ENCODE measurements around the gene THTPA. TPM values are rescaled to one million over a fixed set of nuclear protein-coding genes. Genes with fewer than 3 reads are reported as not detected.

Gene THTPA
- total RNA-seq, 1 donor from 2014 or later = 37.2 TPM

- no peak for DNase-seq (ENCODE audit: low read depth)
- peak; percentile 77 for TF ChIP-seq CTCF (conservative IDR thresholded peaks at IDR 0.05; ENCODE audit: low read depth, low read length)
- H3K4me3 ChIP-seq (ENCODE audit: low read depth, low read length) = no peak overlapping the region
These were observed 16.6 kb upstream of the THTPA start for GRCh38 chr14:23539248-23540140.

GRCh38 chr14:23540141-23540469 lies 16.0 kb upstream of the THTPA start:
- TF ChIP-seq CTCF (conservative IDR thresholded peaks at IDR 0.05; ENCODE audit: low read depth, low read length) = no peak
- DNase-seq (ENCODE audit: low read depth) = no peak
- H3K4me3 ChIP-seq (ENCODE audit: low read depth, low read length) = no peak overlapping the region

DNA sequence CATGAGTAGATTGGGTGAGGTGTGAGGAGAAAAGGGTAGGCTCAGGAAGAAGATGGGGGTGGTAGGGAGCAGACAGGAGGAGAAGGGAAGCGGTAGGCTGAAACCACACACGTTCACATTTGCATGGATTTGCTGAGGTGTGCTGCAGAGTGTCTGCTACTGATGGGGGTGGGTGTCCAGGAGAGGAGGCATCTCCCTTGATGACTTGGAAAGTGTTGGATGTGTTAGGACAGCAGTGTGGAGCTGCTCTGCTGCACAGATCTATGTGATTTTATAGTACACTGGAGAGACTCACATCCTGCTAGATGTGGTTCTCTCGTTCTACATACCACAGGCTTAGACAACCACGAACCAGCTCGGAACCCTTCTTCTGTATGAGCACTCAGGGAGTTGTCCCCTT lies 13.8 kb upstream of the THTPA start:
- H3K4me3 ChIP-seq (ENCODE audit: low read depth, low read length) = no peak overlapping the region
- no peak for TF ChIP-seq CTCF (conservative IDR thresholded peaks at IDR 0.05; ENCODE audit: low read depth, low read length)
- no peak for DNase-seq (ENCODE audit: low read depth)

- TF ChIP-seq CTCF (conservative IDR thresholded peaks at IDR 0.05; ENCODE audit: low read depth, low read length) = no peak
- no peak overlapping the region for H3K4me3 ChIP-seq (ENCODE audit: low read depth, low read length)
- DNase-seq (ENCODE audit: low read depth) = no peak
These were observed 12.7 kb upstream of the THTPA start for GRCh38 chr14:23543403-23543802.

DNA sequence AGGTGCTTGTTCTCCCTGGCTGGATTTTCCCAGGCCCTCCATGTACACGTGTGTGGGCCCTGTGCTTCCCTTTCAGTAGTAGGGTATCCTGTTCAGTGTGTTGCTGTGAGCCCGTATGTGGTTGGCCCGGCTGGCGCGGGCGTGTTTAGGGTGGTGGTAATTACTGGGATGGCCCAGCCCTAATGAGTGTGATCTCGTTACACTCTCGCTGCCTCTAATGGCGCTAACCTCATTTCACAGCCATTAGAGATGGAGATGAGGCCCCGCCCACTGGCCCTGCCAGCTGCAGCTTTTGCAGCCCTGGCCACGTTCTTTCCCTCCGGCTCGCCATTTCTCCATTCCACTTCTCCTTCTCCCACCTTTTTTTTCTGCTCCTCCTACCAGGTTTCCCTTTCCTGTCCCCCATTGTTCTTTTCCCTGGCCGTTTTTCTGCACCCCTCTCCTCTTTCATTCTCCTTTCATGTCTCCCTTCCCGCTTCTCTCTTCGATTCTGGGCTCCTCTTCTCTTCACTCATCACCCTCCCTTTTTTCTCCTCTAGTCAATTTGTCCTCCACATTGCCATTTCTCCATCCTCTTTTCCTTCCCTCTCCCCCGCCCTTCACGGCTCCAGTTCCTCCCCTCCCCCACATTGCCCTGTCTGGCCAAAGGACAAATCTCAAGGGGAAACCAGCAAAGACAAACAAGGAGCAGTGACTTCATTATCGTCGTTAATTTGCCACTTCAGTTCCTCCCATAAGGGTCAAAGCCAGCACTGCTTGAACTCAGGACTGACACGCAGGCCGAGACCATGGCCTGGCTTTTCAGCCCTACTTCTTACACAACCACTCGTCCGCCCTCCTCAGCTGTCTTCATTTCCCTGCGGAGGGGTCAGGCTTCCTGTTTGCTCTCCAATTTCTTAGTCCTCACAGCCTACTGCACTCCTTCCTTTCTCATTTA lies 11.3 kb upstream of the THTPA start:
- no peak overlapping the region for H3K4me3 ChIP-seq (ENCODE audit: low read depth, low read length)
- no peak for TF ChIP-seq CTCF (conservative IDR thresholded peaks at IDR 0.05; ENCODE audit: low read depth, low read length)
- no peak for DNase-seq (ENCODE audit: low read depth)

GRCh38 chr14:23545740-23546365 lies 10.2 kb upstream of the THTPA start:
- no peak overlapping the region for H3K4me3 ChIP-seq (ENCODE audit: low read depth, low read length)
- no peak for DNase-seq (ENCODE audit: low read depth)
- no peak for TF ChIP-seq CTCF (conservative IDR thresholded peaks at IDR 0.05; ENCODE audit: low read depth, low read length)
